Smooth muscle cell (in vitro differentiated cells): Measurements from ENCODE around the gene PLA2G4B. TPM values are rescaled to one million over a fixed set of nuclear protein-coding genes. Genes with fewer than 3 reads are reported as not detected.

Experiments
- DNase-seq: peaks from one replicate; lab custom pipeline; 2025; ENCODE audit not compliant: unreplicated experiment; lab: John Stamatoyannopoulos, UW
- H2AFZ ChIP-seq: fragments of 200-600 bp; sonication (generic); 2 replicates; pipeline ENCODE4 v1.6.0; 2016; ENCODE audit warnings: antibody characterized with exemption, low read depth, mild to moderate bottlenecking
- H3F3A ChIP-seq: fragments of 200-600 bp; sonication (generic); 2 replicates; pipeline ENCODE4 v1.6.0; 2017; ENCODE audit warnings: antibody characterized with exemption, low read depth
- H3K27ac ChIP-seq: fragments of 200-600 bp; sonication (generic); 2 replicates; pipeline ENCODE4 v1.5.1; 2016; ENCODE audit warnings: low read depth, mild to moderate bottlenecking
- H3K27me3 ChIP-seq: fragments of 200-600 bp; sonication (generic); 2 replicates; pipeline ENCODE4 v1.6.1; 2016; ENCODE audit warnings: low read depth, mild to moderate bottlenecking
- H3K36me3 ChIP-seq: fragments of 200-600 bp; sonication (generic); 2 replicates; pipeline ENCODE4 v1.5.1; 2016; ENCODE audit warnings: low read depth
- H3K4me1 ChIP-seq: fragments of 200-600 bp; sonication (generic); 2 replicates; pipeline ENCODE4 v1.5.1; 2016; ENCODE audit warnings: low read depth
- H3K4me2 ChIP-seq: fragments of 200-600 bp; sonication (generic); 2 replicates; pipeline ENCODE4 v1.6.0; 2016; ENCODE audit warnings: mild to moderate bottlenecking
- H3K4me3 ChIP-seq: fragments of 200-600 bp; sonication (generic); 2 replicates; pipeline ENCODE4 v1.5.1; 2016; ENCODE audit warnings: mild to moderate bottlenecking
- H3K79me2 ChIP-seq: fragments of 200-600 bp; sonication (generic); 2 replicates; pipeline ENCODE4 v1.6.0; 2016; ENCODE audit warnings: low read depth, mild to moderate bottlenecking
- H3K9ac ChIP-seq: fragments of 200-600 bp; sonication (generic); 2 replicates; pipeline ENCODE4 v1.6.0; 2016; ENCODE audit warnings: low read depth
- H3K9me3 ChIP-seq: fragments of 200-600 bp; sonication (generic); replicated peaks from 2 replicates; pipeline ENCODE4 v1.5.1; 2016; ENCODE audit warnings: low read depth
- H4K20me1 ChIP-seq: fragments of 200-600 bp; sonication (generic); 2 replicates; pipeline ENCODE4 v1.6.0; 2016; ENCODE audit warnings: low read depth
- WGBS: methylation state at CpG from one replicate; pipeline ENCODE4 v1.1.7; 2016; ENCODE audit warnings: low lambda C conversion rate; 5-methylcytosine and 5-hydroxymethylcytosine counted together
- polyA plus RNA-seq: library from polyadenylated mRNA; unstranded; fragments of >200 nt; fragmentation: Nextera tagmentation; extraction: Ambion mirVana; gene quantifications from 2 replicates; pipeline ENCODE4 v1.2.1, GENCODE V29; 2016
- total RNA-seq: library from RNA; depleted of rRNA; stranded (reverse); fragments of >200 nt; gene quantifications from 2 replicates; pipeline ENCODE4 v1.2.3, GENCODE V29; 2014
- TF ChIP-seq, protein P1 (sequence below): fragments of 200-600 bp; sonication (generic); IDR thresholded peaks from 2 replicates; pipeline ENCODE4 v1.5.1; 2017; ENCODE audit warnings: borderline replicate concordance, mild to moderate bottlenecking, antibody characterized with exemption; ENCODE audit not compliant: insufficient read depth, poor library complexity, severe bottlenecking

The PLA2G4B gene
- total and polyA plus RNA-seq, 2 experiments from 2014 or later, result 2.2 to 4.2 TPM

DNA sequence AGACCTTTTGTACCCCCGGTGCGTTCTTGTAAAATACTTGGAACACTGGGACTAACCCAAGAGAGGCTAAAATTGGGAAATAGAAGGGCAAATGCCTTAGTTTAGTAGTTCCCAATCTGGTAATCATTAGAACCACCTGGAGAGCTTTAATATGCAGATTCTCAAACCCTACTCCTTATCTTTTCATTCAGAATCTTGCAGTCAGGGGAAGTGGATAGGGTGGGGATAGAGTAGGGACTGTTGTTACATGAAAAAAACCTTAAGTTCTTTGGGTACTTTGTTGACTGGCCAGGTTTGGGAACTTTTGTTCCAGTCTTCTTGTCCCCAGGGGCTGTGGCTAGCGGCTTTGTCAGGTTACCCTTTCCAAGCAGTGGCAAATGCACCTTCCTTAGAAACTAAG is 48.5 kb upstream of the PLA2G4B start:
- TF ChIP-seq, protein P1, sequence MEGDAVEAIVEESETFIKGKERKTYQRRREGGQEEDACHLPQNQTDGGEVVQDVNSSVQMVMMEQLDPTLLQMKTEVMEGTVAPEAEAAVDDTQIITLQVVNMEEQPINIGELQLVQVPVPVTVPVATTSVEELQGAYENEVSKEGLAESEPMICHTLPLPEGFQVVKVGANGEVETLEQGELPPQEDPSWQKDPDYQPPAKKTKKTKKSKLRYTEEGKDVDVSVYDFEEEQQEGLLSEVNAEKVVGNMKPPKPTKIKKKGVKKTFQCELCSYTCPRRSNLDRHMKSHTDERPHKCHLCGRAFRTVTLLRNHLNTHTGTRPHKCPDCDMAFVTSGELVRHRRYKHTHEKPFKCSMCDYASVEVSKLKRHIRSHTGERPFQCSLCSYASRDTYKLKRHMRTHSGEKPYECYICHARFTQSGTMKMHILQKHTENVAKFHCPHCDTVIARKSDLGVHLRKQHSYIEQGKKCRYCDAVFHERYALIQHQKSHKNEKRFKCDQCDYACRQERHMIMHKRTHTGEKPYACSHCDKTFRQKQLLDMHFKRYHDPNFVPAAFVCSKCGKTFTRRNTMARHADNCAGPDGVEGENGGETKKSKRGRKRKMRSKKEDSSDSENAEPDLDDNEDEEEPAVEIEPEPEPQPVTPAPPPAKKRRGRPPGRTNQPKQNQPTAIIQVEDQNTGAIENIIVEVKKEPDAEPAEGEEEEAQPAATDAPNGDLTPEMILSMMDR, result no peak
- Histone ChIP-seq H3K27ac (peak overlapping the region; percentile 96), H3K9ac (peak overlapping the region; percentile 41), H3K4me3 (no peak overlapping the region), H3K4me1 (peaks cover 22% of the 10 kb centered on the region), H3K36me3 (no peaks in the 10 kb centered on the region), H3K4me2 (peak overlapping the region; percentile 71), H3F3A (no peaks in the 10 kb centered on the region), H3K9me3 (no peaks in the 10 kb centered on the region), H3K27me3 (no peaks in the 10 kb centered on the region), H3K79me2 (peaks cover 27% of the 10 kb centered on the region), H4K20me1 (peaks cover 85% of the 10 kb centered on the region), H2AFZ (no peak overlapping the region)
- WGBS, result 80% methylated on average over 3 of the region's 3 CpGs
- no peak for DNase-seq

DNA sequence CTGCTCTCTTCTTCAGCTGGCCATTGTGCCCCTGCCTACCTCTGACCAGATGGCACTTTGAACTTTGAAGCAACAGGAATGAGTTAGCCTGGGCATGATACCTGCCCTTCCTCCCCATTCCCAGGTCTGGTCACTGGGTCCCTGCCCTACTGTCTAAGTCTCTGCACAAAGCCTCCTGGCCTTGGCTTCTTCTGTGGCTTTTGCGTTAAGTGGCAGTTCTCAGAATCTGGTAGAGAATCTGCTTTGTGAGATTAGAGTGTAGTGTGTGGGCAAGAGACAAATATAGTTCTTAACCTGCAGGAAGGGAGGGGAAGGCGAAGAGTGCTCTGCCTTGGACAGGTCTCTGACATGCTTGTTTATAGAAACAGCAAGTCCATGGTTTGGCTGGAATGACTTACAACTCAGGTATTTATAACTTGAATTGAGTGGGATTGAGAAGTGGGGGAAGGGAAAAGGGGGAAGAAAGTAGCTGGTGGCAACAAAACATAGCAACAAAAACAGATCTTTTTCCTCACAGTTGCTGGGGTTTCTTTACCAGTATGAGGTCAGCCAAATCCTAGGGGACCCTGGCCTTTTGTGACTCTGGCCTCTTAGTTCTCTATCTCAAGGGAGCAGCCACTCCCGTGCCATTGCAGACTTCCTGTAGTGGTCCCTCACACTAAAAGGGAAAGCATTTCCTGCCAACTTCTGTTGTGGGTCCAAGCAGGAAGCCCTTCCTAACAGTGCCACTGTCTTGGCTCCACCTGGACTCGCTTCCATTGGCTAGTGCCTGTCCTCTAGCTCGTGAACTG is 47.7 kb upstream of the PLA2G4B start:
- DNase-seq, result no peak
- Histone ChIP-seq H2AFZ (no peak overlapping the region), H3F3A (no peaks in the 10 kb centered on the region), H3K4me1 (peaks cover 22% of the 10 kb centered on the region), H3K4me3 (no peak overlapping the region), H3K27ac (peak overlapping the region; percentile 96), H3K9me3 (no peaks in the 10 kb centered on the region), H3K4me2 (peak overlapping the region; percentile 71), H3K27me3 (no peaks in the 10 kb centered on the region), H4K20me1 (peaks cover 85% of the 10 kb centered on the region), H3K79me2 (peaks cover 19% of the 10 kb centered on the region), H3K9ac (peak overlapping the region; percentile 89), H3K36me3 (no peaks in the 10 kb centered on the region)
- TF ChIP-seq, protein P1, result no peak
- 43% methylated on average over 5 of the region's 5 CpGs for WGBS

DNA sequence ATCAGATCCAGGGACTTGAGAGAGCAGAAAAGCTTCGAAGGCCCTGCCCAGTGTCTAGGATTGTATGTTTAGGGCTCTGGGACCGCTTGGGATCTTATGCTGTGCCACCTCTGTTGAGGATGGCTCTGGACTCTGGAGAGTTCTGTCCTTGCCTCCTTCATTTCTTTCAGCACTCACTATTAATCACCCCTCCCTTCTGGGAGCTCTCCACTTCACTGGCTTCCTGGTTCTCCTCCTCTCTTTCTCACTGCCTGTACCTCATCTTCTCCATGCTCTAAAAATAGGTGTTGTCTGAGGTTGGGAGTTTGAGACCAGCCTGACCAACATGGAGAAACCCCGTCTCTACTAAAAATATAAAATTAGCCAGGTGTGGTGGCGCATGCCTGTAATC is 47.1 kb upstream of the PLA2G4B start:
- Histone ChIP-seq H3K79me2 (peaks cover 14% of the 10 kb centered on the region), H3K9ac (peak overlapping the region; percentile 89), H2AFZ (no peak overlapping the region)

More for the DNA sequence above, 47.1 kb upstream of the PLA2G4B start:
- Histone ChIP-seq H3K4me2 (peak overlapping the region; percentile 71), H3F3A (no peaks in the 10 kb centered on the region), H3K36me3 (no peaks in the 10 kb centered on the region), H4K20me1 (peaks cover 88% of the 10 kb centered on the region), H3K4me1 (peaks cover 22% of the 10 kb centered on the region), H3K27ac (peak overlapping the region; percentile 96), H3K4me3 (no peak overlapping the region), H3K27me3 (no peaks in the 10 kb centered on the region), H3K9me3 (no peaks in the 10 kb centered on the region)
- 93% methylated on average over 4 of the region's 4 CpGs for WGBS
- DNase-seq, result no peak
- TF ChIP-seq, protein P1, result no peak
